H1 (cell line): ENCODE data around the gene FAM193B. TPM values are rescaled to one million over a fixed set of nuclear protein-coding genes. Genes with fewer than 3 reads are reported as not detected.

Experiments used
- CHD7 ChIP-seq: fragments of 300-600 bp; sonication (generic); IDR thresholded peaks from 2 replicates; pipeline ENCODE4 v1.7.1; 2012; ENCODE audit warnings: low read length, moderate library complexity, mild to moderate bottlenecking, inconsistent platforms; ENCODE audit not compliant: insufficient replicate concordance
- FOSL1 ChIP-seq: IDR thresholded peaks from 2 replicates; pipeline ENCODE4 v1.6.1; 2011; ENCODE audit warnings: mild to moderate bottlenecking, low read depth, low read length, moderate library complexity; ENCODE audit not compliant: insufficient read depth
- KDM5A ChIP-seq: fragments of 200-600 bp; IDR thresholded peaks from 2 replicates; pipeline ENCODE4 v1.7.1; 2012; ENCODE audit warnings: mild to moderate bottlenecking, low read length, inconsistent platforms, mixed read lengths
- SP2 ChIP-seq: IDR thresholded peaks from 2 replicates; pipeline ENCODE4 v1.6.1; 2012; ENCODE audit warnings: mild to moderate bottlenecking, low read length, inconsistent platforms
- SP4 ChIP-seq: IDR thresholded peaks from 2 replicates; pipeline ENCODE4 v1.6.1; 2012; ENCODE audit warnings: low read length, inconsistent platforms
- polyA plus RNA-seq, 7 experiments: library from polyadenylated mRNA; depleted of rRNA in 3 of 7; stranded (reverse) in 5 of 7; unstranded in 2 of 7; fragments of >200 nt in 5 of 7; fragments of 200-250 nt in 2 of 7; gene quantifications; 1 replicate in 5 of 7; 2 replicates in 1 of 7; 4 replicates in 1 of 7; pipeline versions ENCODE4 v1.2.1 to v1.2.3, GENCODE V29; 2011 to 2013; ENCODE audit warnings: missing spikeins in 2 of 7, mixed read lengths in 2 of 7
- total RNA-seq: library from RNA; stranded (reverse); fragmentation: NEBNext Ultra II Directional; extraction: Animal tissue kit (Norgen Biotek cat#: 25700); gene quantifications from 2 replicates; pipeline ENCODE4 v1.2.1, GENCODE V29; 2021
- TF ChIP-seq, protein P1 (sequence below): IDR thresholded peaks from 2 replicates; pipeline ENCODE4 v1.6.1; 2011; ENCODE audit warnings: low read length, improper control_type of control experiment

Gene FAM193B
- total and polyA plus RNA-seq, 2 of the 8 experiments (the other 6 are each of a cell fraction or from before 2014, with no cell fraction given): 49.9 to 69.8 TPM

DNA sequence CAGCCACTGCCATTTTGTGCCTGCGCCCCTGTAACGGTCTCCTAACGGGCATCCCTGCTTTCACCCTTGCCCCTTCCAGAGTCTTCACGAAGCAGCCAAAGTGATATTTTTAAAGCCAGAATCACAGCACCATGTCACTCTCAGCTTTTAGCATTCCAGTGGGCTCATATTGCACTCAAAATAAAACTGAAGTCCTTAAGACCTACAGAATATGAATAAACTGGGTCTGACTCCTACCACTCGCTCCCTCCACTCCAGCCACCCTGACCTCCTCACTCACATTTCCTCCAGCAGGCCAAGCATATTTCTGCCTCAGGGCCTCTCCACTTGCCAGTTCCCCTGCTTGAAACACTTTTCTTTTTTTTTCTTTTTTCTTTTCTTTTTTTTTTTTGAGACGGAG is 54.5 kb downstream of the FAM193B start (continued):
- no peak for TF ChIP-seq CHD7
- TF ChIP-seq SP2: no peak
- TF ChIP-seq SP4: no peak
- TF ChIP-seq KDM5A: no peak
- TF ChIP-seq, protein P1, sequence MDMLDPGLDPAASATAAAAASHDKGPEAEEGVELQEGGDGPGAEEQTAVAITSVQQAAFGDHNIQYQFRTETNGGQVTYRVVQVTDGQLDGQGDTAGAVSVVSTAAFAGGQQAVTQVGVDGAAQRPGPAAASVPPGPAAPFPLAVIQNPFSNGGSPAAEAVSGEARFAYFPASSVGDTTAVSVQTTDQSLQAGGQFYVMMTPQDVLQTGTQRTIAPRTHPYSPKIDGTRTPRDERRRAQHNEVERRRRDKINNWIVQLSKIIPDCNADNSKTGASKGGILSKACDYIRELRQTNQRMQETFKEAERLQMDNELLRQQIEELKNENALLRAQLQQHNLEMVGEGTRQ: no peak
- no peak for TF ChIP-seq FOSL1
- TF ChIP-seq, all 59 proteins: peak for 0
